Measurements from ENCODE around the gene RXRA.
A peak's percentile ranks its signal among the peaks of the same experiment; 100 is the strongest.

The RXRA gene

DNA sequence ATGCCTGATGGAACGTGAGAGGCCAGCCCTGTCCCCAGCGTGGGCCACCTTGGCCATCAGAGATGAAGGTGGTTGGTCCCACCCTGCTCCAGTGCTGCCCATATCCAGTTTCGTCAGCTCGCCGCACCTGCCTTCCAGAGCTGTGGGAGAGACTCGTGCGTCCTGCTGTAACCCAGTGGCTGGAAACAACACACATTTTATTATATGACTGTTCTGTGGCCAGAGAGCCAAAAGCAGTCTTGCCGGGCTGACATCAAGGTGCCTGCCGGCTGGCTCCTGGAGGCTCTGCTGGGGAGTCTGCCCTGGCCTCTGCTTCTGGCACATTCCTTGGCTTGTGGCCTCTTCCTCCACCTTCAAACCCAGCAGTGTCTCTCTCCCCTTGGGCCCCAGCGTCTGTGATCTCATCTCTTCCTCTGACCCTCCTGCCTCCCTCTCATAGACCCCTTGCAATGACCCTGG, 94.7 kb downstream of the RXRA start:
- no peak for DNase-seq

DNA sequence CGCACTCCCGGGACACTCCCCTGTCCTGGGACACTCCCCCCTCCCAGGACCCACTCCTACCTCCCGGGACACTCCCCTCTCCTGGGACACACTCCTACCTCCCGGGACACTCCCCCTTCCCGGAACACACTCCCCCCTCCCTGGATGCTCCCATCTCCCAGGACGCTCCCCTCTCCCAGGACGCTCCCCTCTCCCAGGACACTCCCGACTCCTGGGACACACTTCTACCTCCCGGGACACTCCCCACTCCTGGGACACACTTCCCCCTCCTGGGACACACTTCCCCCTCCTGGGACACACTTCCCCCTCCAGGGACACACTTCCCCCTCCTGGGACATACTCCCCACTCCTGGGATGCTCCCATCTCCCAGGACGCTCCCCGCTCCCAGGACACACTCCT, 95.6 kb downstream of the RXRA start:
- DNase-seq, result no peak

DNA sequence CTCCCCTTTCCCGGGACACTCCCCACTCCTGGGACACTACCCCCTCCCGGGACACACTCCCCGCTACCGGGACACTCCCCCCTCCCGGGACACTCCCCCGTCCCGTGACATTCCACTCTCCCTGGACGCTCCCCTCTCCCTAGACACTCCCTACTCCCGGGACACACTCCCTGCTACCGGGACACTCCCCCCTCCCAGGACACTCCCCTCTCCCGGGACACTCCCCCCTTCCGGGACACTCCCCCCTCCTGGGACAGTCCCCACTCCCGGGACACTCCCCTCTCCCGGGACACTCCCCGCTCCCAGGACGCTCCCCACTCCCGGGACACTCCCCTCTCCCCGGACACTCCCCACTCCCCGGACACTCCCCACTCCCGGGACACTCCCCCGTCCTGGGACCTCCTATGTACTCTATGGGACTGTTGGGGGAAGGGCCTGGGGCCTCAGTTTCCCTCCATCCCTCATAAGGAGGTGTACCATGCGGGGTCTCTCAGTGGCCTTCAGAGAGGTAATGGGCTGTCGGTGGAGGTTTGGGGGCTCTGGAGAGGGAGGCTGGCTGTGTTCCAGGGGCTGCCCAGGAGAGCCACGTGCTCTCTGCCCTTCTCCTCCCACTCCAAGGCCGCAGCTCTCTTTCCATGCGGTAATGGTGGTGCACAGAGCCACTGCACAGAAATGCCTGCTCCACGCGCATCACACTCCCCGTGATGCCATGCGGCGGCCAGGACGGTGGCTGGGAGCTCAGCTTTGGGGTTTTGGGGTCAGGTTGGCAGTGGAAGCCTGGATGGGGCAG, 96.2 kb downstream of the RXRA start:
- no peak for DNase-seq

DNA sequence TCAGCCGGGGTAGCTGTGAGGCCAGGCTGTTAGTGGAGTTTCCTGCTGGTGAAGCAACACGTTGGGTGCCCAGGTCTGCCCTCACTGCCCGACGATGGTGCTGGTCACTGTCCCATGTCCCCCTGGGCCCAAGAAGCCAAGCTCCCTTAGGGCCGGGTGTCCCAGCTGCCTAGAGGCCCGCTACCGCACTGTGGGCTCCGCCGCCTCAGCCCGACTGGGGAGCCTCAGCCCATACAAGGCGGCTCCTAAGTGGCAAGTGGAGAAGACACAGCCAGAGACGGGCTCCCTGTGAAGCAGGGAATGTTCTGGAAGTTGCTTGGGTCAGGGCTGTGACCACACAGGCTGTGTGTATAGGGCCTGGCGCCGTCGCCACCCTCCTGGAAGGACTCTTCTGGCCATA, 96.9 kb downstream of the RXRA start:
- no peak for DNase-seq

DNA sequence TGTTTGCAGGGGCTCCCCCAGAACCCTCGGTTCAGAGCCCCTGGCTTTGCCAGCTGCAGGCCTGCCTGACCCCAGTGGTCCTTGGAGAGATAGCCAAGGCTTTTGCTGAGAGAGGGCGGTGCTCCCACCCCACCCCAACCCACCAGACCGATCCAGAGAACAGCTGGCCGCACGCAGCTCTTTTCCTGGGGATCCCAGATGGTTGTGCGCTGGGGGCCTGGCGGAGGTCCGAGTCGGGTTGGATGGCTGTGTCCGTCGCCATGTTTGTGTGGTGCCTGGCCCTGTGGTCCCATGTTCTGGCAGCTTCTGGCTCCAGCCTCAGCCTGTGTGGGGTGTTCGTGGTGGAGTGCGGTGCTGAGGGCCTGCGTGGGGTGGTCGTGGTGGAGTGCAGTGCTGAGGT, 97.5 kb downstream of the RXRA start:
- no peak for DNase-seq

DNA sequence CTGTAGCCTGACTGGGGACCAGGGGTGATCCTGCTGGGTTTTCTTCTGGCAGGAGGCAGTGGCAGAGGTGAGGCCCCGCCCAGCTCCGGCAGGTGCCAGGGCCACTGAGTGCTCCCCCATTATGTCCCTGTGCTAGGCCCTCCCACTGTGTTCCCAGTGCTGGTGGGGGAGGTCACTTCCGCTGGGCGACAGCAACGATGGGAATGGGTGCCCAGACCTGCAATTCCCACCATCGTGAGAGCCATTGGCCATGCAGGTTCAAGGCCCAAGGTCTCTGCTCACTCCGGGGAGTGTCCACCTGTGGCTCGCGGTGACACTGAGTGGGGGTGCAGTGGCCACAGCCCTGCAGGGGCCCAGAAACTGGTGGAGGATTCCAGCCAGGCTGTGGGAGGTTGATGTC, 98.6 kb downstream of the RXRA start:
- no peak for DNase-seq

DNA sequence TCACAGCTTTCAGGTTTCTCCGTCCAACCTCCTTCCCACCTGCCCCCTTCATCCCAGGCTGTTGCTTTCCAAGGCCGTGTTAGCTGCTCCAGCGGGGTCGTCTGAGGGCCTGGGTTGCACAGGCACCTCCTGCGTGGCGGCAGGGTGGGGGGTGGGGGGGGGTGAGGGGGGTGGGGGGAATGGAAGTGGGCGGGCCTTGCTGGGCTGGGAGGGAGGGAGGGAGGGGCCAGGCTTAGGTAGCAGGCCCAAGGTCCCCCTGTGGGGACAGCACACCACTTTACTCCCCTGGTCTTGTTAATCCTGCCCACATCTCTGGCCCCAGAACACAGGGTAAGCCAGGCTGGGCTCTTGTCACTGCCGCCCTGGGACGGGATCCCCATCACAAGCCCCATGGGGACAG, 99.1 kb downstream of the RXRA start:
- DNase-seq, result no peak

DNA sequence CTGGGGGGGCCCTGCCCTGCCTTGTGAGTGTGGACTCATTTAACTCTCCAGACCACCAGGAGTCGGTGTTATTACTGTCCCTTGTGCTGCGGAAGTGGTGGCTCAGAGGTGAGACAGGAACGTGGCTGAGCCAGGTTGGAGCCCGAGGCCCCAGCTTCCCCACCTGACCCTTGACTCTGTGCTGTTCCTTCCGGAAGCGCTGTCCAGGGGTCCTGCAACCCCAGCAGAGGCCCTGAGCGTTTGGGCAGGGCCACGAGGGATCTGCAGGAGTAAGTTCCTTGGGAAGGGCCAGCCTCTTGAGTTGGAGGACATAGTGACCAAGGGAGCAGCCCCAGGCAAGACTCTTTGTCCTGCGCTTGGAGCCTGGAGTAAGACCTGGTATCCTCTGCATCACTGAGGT, 99.6 kb downstream of the RXRA start:
- DNase-seq, result no peak

DNA sequence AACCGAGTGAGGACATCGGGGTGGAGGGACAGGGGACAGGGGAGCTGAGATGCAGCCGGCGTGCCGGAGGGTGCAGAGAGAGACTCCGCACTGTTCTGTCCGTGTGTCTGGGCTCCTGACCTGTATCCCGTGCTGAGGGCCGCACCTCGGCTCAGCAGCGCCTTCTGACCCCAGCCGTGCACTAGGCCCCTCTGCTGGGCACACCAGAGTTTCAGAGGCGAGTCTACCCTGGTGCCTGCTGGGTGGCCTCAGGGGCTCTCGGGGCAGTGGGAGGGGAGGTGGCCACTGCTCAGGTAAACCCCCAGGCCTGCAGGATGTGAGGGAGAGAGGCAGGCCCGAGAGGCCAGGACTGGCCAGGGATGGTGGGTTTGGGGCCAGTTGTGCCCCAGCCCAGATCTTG, 100.2 kb downstream of the RXRA start:
- no peak for DNase-seq

DNA sequence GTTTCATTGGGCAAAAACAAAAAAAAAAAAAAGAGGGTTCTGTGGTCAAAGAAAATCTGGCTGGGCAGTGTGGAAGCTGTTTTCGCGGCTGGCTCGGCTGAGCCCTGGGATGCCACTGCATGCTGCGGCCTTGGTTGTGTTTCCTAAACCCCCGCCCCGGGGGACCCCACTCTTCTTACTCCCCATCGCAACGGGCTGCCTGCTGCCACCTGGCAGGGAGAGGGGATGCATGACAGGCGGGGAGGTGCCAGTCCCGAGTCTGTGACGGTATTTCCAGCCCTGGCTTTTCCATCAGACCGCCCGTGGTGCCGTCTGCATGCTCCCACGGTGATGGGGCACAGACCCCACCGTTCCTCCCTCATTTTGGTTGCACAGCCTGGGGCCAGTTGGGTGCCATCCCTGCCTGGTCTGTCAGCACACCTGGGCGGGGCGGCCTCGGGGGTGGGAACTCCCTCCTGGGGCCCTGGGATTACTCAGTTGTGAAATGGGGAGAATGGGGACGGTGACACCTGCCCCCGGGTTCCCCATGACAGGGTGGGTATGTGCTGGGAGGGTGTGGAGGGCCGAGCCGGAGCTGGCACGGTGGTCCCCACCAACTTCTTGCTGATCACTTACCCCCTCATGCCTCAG, 101.0 kb downstream of the RXRA start:
- DNase-seq, result no peak

DNA sequence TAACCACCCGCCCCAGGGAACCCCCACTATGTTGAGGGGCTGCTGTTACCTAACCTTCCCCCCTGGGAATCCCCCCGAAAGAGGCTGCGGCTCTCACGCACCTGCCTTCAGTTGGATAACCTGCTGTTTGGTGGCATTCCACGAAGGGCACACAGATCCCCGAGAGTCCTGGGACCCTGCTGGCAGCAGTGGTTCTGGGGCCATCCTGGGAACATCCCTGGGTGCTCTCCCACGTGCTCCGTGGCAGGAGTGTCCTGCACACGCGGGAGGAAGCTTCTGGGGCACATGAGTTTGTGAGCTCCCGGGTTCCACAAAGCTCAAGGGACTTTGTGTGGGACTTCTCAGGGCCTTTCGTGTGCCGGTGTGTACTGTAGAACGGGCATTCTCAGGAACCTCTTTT, 102.3 kb downstream of the RXRA start:
- DNase-seq, result no peak

DNA sequence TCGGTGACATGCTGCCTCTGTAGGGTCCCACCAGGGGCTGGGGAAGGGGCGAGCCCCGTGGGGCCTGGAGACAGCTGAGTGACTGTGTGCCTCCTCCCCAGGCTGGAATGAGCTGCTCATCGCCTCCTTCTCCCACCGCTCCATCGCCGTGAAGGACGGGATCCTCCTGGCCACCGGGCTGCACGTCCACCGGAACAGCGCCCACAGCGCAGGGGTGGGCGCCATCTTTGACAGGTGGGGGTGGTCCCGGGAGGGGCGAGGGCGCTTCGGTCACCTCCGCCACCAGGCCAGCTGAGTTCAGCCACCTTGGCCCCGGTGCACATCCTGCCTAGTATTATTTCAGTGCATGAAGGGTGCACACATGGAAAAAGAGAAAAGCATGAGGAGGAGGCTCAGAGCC, 102.8 kb downstream of the RXRA start:
- DNase-seq, result no peak

DNA sequence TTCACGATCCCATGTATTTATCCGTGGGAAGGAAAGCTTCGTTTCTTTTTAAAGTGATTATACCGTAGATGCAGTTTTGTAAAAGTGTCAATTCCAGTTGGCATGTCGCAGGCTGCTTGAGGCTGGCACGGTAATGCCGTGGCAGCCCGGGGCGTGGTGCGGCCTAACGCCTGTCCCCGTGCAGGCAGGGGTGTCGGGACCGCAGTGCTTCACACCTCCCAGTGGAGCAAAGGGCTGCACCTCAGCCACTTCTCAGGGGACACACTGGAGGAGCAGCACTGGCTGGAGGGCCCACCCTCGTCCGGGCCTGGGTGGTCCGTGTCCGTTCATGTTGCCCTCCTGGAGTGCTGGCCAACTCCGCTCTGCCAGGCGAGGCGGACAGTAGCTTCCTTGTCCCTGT, 103.2 kb downstream of the RXRA start:
- no peak for DNase-seq

DNA sequence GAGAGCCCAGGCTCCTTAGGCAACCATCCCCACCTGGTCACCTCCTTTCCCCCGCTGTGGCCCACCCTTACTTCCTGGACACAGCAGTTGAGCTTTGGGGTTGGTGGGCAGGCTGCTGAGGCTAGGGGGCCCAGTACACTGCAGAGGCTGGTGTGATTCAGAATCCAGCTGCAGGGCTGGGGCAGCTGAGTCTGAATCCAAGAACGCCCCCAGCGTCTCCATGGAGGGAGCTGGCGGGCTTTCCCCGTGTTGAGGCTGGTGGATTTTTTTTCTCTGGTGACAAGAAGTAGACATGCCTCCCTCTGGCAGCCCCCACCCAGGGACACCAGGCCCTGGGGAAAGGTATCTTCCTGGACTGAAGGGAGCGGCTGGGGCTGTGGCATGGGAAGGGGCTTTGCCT, 104.8 kb downstream of the RXRA start:
- DNase-seq, result no peak

DNA sequence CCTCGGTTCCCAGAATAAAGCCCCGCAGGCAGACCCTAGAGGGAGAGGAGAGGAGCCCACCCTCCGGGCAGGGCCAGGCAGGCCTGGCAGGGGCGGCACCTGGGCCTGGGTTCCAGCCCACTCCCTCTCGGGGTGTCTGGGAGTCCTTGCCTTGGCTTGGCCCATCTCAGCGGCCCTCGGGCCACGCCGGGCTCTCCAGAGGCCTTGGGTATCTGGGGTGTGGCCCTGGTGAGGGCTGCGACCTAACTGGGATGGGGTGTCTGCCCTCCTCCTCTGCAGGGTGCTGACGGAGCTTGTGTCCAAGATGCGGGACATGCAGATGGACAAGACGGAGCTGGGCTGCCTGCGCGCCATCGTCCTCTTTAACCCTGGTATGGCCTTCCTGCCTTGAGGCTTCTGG, 105.4 kb downstream of the RXRA start:
- DNase-seq, result no peak

DNA sequence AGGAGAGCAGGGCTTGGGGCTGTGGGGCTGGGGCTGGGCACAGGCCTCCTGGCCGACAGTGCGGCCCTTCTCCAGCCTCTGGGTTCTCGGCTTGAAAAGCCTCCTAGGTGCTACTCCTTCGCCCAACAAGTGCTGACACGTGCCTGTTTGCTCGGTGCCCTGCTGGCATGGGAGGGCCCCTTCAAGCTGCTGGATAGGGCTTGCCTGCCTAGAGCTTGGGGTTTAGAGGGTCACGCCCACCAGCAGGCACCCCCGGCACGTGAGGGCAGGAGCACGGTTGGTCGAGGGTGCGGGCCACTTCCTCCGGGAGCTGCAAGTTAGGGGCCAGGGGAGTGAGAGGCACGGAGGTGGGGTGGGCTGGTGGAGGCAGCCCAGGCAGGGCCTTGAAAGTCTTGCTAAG, 106.2 kb downstream of the RXRA start:
- no peak for DNase-seq

DNA sequence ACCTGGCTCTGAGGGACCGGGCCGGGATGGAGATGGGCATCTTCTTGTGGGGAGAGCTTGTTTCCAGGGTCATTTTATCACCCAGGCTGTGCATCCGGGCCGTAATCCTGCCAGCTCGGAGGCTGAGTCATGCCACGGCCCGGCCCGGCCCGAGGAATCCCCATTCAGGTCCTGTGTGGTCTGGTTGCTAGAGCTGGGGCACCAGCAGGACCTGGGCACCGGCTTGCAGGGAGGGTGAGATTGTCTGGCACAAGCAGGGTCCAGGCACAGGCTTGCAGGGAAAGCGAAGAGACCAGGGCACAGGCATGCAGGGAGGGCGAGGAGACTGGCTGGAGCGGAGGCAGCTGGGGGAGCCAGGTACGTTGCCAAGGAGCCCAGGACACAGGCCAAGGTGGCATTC, 106.8 kb downstream of the RXRA start:
- peak; percentile 36 for DNase-seq

DNA sequence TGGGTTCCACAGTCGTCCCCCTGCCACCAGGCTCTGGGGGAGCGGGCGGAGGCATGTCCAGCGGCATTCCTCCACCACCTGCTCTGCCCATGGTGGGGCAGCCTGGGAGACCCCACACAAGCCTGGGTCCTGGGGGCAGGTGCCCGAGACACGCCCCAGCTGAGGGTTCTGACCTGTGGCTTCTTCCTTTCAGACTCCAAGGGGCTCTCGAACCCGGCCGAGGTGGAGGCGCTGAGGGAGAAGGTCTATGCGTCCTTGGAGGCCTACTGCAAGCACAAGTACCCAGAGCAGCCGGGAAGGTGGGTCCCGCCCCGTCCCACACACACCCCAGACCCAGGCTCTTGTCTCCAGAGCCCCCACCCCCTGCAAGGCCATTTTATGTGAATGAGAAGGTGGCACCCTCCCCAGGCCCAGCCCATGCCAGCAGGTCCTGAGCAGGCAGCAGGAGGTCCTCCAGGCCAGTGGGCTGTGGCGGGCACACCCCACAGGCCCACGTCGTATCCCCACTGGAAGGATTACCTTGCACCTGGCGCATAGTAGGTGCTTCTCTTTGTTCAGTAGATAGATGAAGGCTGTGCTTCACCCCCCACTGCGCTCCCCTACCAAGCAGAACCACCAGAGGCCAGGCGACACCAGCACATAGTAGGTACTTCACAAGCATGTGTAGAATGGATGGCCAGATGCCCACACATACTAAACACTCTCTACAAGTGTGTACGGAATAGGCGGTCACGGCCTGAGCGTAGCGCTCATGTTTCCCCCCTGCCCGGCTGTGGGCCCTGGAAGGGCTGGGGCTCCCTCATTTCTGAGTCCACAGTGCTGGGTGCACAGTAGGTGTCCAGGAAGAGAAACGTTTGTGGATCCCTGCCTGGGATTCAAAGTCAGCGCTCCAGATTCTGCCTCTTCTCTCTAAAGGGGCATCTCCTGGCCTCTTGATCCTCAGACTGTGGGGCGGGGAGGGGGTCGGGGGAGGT, 107.9 kb downstream of the RXRA start:
- DNase-seq, result no peak

DNA sequence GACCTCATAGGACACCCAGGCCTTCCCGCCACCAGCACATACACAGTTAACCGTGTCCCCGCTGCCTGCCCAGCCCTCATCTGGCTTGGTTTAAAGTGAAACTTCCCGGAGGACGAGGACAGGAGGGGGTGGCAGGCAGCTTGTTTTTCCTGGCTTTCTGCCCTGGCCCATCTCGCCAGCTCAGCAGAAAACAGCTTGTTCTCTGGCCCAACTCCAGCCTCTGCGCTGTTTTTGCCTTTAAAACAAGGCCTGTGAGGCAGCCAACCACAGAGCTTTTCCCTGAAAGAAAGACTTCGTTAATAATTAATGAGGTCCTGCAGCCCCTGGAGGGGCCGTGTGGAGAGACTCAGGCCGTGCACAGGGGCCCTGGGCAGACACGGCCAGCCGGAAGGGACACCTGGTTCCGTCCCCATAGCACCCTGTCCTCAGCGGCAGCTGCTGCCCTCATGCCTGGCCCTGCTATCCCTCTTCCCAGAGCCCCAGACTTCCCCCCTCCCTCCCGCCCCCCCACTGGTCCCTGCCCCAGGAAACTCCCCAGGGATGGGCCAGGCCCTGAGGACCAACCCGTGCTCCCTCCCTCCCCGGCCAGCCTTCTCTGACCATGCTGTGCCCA, 108.7 kb downstream of the RXRA start:
- peak; percentile 97 for DNase-seq

DNA sequence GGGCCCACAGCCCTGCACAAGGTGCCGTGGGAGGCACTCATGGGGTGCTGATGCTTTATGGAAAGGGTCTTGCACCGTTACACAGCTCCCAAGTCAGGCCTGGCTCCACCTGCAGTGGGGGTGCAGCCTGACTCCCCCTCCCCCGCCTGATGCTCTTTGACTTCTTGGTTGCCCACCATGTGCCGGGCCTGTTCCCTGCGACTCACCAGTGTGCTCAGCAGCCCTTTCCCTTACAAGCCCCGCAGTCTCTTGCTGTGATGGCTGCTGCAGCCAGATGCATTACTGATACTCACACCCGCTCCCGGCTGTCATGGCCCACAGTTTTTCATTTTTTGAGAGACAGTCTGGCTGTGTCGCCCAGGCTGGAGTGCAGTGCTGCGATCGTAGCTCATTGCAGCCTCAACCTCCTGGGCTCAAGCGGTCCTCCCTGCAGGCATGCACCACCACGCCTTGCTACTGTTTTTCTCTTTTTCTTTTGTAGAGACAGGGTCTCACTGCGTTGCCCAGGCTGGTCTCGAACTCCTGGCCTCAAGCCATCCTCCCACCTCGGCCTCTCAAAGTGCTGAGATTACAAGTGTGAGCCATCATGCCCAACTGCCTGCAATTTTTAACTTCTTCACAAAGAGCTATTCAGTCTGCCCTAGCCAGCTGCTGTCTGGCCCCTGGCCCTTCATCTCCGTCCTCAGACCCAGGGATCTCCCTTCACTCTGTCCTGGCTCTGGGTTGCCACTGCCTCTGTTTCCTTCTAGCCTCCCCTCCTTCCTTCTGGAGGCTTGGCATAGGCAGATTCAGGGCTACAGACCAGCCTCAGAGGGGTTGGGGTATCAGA, 109.5 kb downstream of the RXRA start:
- peak; percentile 59 for DNase-seq

DNA sequence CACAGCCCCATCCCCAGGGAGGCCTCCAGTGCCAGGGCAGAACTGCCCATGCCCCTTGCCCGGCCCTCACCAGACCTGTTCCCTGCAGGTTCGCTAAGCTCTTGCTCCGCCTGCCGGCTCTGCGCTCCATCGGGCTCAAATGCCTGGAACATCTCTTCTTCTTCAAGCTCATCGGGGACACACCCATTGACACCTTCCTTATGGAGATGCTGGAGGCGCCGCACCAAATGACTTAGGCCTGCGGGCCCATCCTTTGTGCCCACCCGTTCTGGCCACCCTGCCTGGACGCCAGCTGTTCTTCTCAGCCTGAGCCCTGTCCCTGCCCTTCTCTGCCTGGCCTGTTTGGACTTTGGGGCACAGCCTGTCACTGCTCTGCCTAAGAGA, 110.1 kb downstream of the RXRA start:
- DNase-seq, result no peak

DNA sequence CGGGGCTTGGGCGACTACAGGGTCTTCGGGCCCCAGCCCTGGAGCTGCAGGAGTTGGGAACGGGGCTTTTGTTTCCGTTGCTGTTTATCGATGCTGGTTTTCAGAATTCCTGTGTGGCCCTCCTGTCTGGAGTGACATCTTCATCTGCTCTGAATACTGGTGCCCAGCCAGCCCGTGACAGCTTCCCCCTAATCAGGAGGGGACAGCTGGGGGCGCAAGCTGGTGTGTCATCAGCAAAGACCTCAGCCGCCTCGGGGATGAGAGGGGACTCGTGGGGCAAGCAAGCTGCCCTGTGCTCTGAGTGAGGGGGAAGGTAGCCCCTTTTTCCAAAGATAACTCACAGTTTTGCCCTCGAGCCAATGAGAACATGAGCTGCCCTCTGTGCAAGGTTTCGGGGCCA, 110.7 kb downstream of the RXRA start:
- no peak for DNase-seq
